CD4-positive, CD25-positive, alpha-beta regulatory T cell (primary cell): ENCODE results near the gene HAUS8. TPM values are rescaled to one million over a fixed set of nuclear protein-coding genes. Genes with fewer than 3 reads are reported as not detected.
A peak's percentile ranks its signal among the peaks of the same experiment; 100 is the strongest.

Source experiments
- ATAC-seq, 2 donors: fragments of 150-1000 bp; cut with Tn5 transposase; one replicate each; pipeline ENCODE4 v1.10.0; 2021; ENCODE audit warnings: low read depth in 2 of 2, moderate number of reproducible peaks in 2 of 2, moderate library complexity in 1 of 2
- DNase-seq, 3 donors: peaks; one replicate each; pipeline versions ENCODE4 v3.0.0 to v3.0.0-alpha.2; 2012 to 2022; ENCODE audit warnings: mixed read lengths in 1 of 3
- H3K27ac ChIP-seq: one replicate; pipeline ENCODE4 v1.7.0; 2013; ENCODE audit warnings: mild to moderate bottlenecking, low read length; ENCODE audit not compliant: insufficient read depth, poor library complexity, severe bottlenecking
- H3K27me3 ChIP-seq: one replicate; pipeline ENCODE4 v1.7.0; 2013; ENCODE audit warnings: low read length; ENCODE audit not compliant: control insufficient read depth, insufficient read depth
- H3K36me3 ChIP-seq: one replicate; pipeline ENCODE4 v1.7.0; 2013; ENCODE audit warnings: mild to moderate bottlenecking, low read length, moderate library complexity; ENCODE audit not compliant: control insufficient read depth, insufficient read depth
- H3K4me1 ChIP-seq: 2 replicates; pipeline ENCODE4 v1.7.0; 2013; ENCODE audit warnings: mild to moderate bottlenecking, low read length; ENCODE audit not compliant: insufficient read depth, control insufficient read depth, poor library complexity, severe bottlenecking
- H3K4me3 ChIP-seq: one replicate; pipeline ENCODE4 v1.7.0; 2013; ENCODE audit warnings: low read depth, mild to moderate bottlenecking, low read length, moderate library complexity
- H3K9me3 ChIP-seq, 2 experiments: 1 replicate in 1 of 2; 2 replicates in 1 of 2; pipeline ENCODE4 v1.7.0; 2013; ENCODE audit warnings: low read length in 2 of 2, mild to moderate bottlenecking in 1 of 2, moderate library complexity in 1 of 2; ENCODE audit not compliant: control insufficient read depth in 2 of 2
- H3K27ac Mint-ChIP-seq, 3 donors: one replicate each; pipeline ENCODE4 v1.8.0; 2020 to 2022; ENCODE audit warnings: mild to moderate bottlenecking in 3 of 3, mixed read lengths in 3 of 3, moderate library complexity in 2 of 3
- H3K27me3 Mint-ChIP-seq: one replicate; pipeline ENCODE4 v1.8.0; 2022; ENCODE audit warnings: mild to moderate bottlenecking, mixed read lengths
- H3K36me3 Mint-ChIP-seq: one replicate; pipeline ENCODE4 v1.8.0; 2020; ENCODE audit warnings: mixed read lengths
- H3K4me1 Mint-ChIP-seq, 4 donors: one replicate each; pipeline ENCODE4 v1.8.0; 2020 to 2022; ENCODE audit warnings: mixed read lengths in 4 of 4, mild to moderate bottlenecking in 1 of 4
- H3K4me3 Mint-ChIP-seq, 4 donors: one replicate each; pipeline ENCODE4 v1.8.0; 2020 to 2022; ENCODE audit warnings: mild to moderate bottlenecking in 4 of 4, mixed read lengths in 4 of 4, moderate library complexity in 3 of 4
- H3K9me3 Mint-ChIP-seq, 7 donors: one replicate each; pipeline ENCODE4 v1.8.0; 2020 to 2022; ENCODE audit warnings: mixed read lengths in 7 of 7, mild to moderate bottlenecking in 3 of 7, moderate library complexity in 2 of 7
- polyA plus RNA-seq, 4 donors: library from polyadenylated mRNA; unstranded; fragments of 300-500 nt; fragmentation: Illumina TruSeq; gene quantifications; one replicate each; pipeline ENCODE4 v1.2.3, GENCODE V29; 2021
- total RNA-seq: library from RNA; stranded (reverse); gene quantifications from one replicate; pipeline ENCODE4 v1.2.3, GENCODE V29; 2022

The HAUS8 gene
- total and polyA plus RNA-seq, 5 donors from 2014 or later, result 11.0 to 26.9 (median 11.2) TPM

DNA sequence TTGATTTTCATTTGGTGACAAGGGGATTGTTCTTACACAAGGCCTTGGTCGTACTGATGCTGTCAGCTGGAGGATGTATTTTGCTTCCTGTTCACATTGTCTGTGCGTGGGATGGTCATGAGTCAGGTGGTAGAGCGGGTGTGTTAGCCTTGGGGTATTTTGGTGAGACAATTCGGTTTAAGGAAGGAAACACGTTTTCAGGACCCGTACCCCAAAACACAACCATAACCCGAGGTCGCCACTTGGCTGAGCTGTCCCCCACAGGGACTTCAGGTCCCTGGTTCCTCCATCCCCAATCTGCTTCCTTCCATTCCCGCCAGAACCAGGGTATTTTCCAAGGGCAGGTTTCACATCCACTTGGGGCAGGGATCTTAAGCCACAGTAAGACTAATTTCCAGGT is 15.3 kb upstream of the HAUS8 start:
- ATAC-seq, result peak; percentile 60 to 73
- Mint-ChIP-seq H3K4me1 (peaks cover 6 to 72% (median 43%) of the 10 kb centered on the region in 4 donors), H3K9me3 (peaks cover 0 to 2% (median 0%) of the 10 kb centered on the region in 7 donors), H3K27me3 (no peaks in the 10 kb centered on the region), H3K27ac (peak overlapping the region; percentile 63 to 85 (median 71)), H3K4me3 (peak overlapping the region in 2 of 4 donors; percentile 45 to 46), H3K36me3 (peaks cover 4% of the 10 kb centered on the region)
- Histone ChIP-seq H3K4me3 (peak overlapping the region; percentile 13), H3K27ac (peak overlapping the region; percentile 33), H3K36me3 (peaks cover 6% of the 10 kb centered on the region), H3K27me3 (no peaks in the 10 kb centered on the region), H3K4me1 (peaks cover 31% of the 10 kb centered on the region), H3K9me3 (no peaks in the 10 kb centered on the region)
- DNase-seq, result peak in 1 of 3 donors; percentile 64

DNA sequence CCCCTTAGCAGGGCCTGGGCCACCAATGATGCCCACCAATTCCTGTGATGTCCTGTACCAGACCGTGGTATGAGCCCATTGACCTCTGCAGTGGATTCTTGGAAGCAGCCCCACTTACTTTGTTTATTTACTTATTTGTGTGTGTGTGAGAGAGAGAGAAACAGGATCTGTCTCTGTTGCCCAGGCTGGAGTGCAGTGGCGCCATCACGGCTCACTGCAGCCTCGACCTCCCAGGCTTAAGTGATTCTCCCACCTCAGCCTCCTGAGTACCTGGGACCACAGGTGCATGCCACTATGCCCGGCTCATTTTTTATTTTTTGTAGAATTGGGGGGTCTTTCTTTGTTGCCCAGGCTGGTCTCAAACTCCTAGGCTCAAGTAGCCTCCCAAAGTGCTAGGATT is 13.3 kb upstream of the HAUS8 start:
- peaks cover 4% of the 10 kb centered on the region for H3K36me3 Mint-ChIP-seq
- peak overlapping the region in 2 of 3 donors; percentile 71 to 73 for H3K27ac Mint-ChIP-seq
- no peak overlapping the region for H3K27ac ChIP-seq

DNA sequence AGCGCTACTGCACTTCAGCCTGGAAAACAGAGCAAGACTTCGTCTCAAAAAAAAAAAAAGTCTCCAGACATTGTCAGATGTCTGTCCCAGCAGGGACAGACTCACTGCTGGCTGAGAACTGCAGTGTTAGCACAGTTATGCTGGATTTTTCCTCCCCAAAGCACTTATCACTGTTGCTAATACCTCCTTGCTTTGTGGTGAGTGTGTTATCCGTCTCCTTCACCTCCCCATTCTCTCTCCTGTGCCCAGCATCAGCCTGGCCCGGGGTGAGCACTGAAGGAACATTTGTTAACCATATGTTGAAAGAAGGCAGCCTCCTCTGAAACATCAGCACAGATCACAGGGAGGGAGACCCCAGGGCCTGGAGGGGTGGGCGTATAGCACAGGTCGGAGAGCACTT is 11.6 kb upstream of the HAUS8 start:
- no peak overlapping the region for H3K4me3 Mint-ChIP-seq
- no peak for DNase-seq
- Histone ChIP-seq H3K9me3 (no peaks in the 10 kb centered on the region), H3K27me3 (no peaks in the 10 kb centered on the region), H3K4me1 (peaks cover 33% of the 10 kb centered on the region), H3K36me3 (peaks cover 12% of the 10 kb centered on the region), H3K27ac (no peak overlapping the region), H3K4me3 (no peak overlapping the region)
- no peak for ATAC-seq
- H3K27me3 Mint-ChIP-seq, result no peaks in the 10 kb centered on the region
- H3K27ac Mint-ChIP-seq, result peak overlapping the region in 2 of 3 donors; percentile 15 to 60
- peaks cover 4% of the 10 kb centered on the region for H3K36me3 Mint-ChIP-seq
- H3K4me1 Mint-ChIP-seq, result peaks cover 6 to 74% (median 42%) of the 10 kb centered on the region in 4 donors
- no peaks in the 10 kb centered on the region for H3K9me3 Mint-ChIP-seq

More for the DNA sequence above, 13.3 kb upstream of the HAUS8 start:
- Histone ChIP-seq H3K4me1 (peaks cover 31% of the 10 kb centered on the region), H3K27me3 (no peaks in the 10 kb centered on the region), H3K9me3 (no peaks in the 10 kb centered on the region), H3K4me3 (no peak overlapping the region), H3K36me3 (peaks cover 10% of the 10 kb centered on the region)
- DNase-seq, result no peak
- H3K4me3 Mint-ChIP-seq, result no peak overlapping the region
- ATAC-seq, result no peak
- peaks cover 0 to 2% (median 0%) of the 10 kb centered on the region in 7 donors for H3K9me3 Mint-ChIP-seq
- no peaks in the 10 kb centered on the region for H3K27me3 Mint-ChIP-seq
- peaks cover 6 to 70% (median 39%) of the 10 kb centered on the region in 4 donors for H3K4me1 Mint-ChIP-seq

DNA sequence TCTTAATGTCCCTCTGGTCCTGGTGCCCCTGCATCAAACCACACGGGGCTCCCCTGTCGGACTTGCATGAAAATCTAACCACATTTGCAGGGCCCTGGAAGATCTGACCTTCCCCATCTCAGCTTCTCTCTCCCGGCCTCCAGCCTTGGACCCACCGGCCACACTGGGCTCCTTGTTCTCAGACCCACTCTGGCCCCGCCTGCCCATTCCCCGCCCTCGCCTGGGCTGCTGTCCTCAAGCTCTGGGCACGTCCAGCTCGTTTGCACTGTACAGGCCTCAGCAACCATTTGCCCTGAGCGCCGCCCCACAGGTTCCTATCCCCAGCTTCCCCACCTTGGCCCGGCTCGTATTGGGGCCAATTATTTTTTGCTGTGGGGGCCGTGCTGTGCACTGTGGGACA is 10.9 kb upstream of the HAUS8 start:
- Mint-ChIP-seq H3K27me3 (no peaks in the 10 kb centered on the region), H3K9me3 (no peaks in the 10 kb centered on the region), H3K27ac (no peak overlapping the region), H3K36me3 (peaks cover 4% of the 10 kb centered on the region), H3K4me1 (peaks cover 6 to 71% (median 43%) of the 10 kb centered on the region in 4 donors), H3K4me3 (no peak overlapping the region)
- no peak for DNase-seq
- Histone ChIP-seq H3K4me1 (peaks cover 26% of the 10 kb centered on the region), H3K36me3 (peaks cover 12% of the 10 kb centered on the region), H3K9me3 (no peaks in the 10 kb centered on the region), H3K27me3 (no peaks in the 10 kb centered on the region), H3K4me3 (no peak overlapping the region), H3K27ac (no peak overlapping the region)
- no peak for ATAC-seq

DNA sequence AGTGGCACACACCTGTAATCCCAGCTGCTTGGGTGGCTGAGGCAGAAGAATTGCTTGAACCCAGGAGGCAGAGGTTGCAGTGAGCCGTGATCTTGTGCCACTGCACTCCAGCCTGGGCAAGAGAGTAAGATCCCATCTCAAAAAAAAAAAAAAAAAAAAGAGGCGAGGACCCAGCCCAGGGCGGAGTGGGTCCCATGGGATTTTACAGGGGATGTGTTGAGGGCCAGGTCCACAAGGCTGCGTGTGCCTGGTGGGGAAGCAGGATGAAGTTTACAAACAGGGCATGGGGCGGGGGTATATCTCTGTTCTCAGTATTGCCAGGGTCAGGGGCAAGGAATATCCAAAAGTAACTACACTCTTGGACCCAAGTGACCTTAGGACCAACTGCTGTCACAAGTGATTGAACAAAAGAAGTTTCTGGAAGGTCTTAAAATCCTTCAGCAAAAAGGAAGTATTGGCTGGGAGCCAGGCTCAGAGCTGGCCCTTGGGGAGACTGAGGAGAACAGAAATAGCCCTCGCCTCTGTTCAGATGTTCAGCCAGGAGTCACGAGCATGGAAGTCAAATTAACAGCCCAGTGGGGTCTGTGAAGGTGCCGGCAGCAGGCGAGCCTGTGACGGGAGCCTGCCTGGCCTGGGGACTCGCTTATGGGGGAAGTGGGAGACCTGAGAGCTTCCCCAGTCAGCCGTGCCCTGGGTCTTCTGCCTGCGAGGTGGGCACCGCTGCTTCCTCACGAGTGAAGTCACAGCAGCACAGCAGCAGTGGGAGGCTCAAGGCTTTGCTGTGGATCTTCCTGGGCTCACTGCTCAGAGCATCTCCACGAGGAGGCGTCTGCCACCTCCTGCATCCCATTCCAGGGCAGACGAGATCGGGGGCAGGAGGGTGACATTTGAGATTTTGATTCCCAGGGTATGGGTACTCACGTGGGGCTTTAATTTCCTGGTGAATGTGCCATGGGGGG is 6.7 kb upstream of the HAUS8 start:
- no peaks in the 10 kb centered on the region for H3K27me3 Mint-ChIP-seq
- H3K36me3 ChIP-seq, result peaks cover 7% of the 10 kb centered on the region
- DNase-seq (no peak), ATAC-seq (no peak)
- no peaks in the 10 kb centered on the region for H3K9me3 Mint-ChIP-seq
- peaks cover 2% of the 10 kb centered on the region for H3K36me3 Mint-ChIP-seq
- H3K4me1 ChIP-seq, result peaks cover 39% of the 10 kb centered on the region
- H3K4me1 Mint-ChIP-seq, result peaks cover 11 to 75% (median 45%) of the 10 kb centered on the region in 4 donors
- no peaks in the 10 kb centered on the region for H3K9me3 ChIP-seq
- no peak overlapping the region for H3K4me3 Mint-ChIP-seq
- H3K4me3 ChIP-seq, result no peak overlapping the region
- H3K27ac ChIP-seq, result no peak overlapping the region
- no peaks in the 10 kb centered on the region for H3K27me3 ChIP-seq
- H3K27ac Mint-ChIP-seq, result peak overlapping the region in 2 of 3 donors; percentile 69 to 78

DNA sequence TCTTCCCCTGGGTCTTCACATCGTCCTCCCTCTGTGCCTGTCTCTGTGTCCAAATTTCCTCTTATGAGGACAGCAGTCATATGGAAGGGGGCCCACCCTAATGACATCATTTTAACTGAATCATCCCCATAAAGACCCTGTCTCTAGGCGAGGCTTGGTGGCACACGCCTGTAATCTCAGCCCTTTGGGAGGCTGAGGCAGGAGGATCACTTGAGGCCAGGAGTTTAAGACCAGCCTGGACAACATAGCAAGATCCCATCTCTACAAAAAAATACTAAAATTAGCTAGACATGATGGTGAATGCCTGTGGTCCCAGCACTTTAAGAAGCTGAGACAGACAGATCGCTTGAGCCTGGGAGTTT is 5.2 kb upstream of the HAUS8 start:
- Mint-ChIP-seq H3K27me3 (no peaks in the 10 kb centered on the region), H3K36me3 (no peaks in the 10 kb centered on the region), H3K27ac (peak overlapping the region in 2 of 3 donors; percentile 76 to 82), H3K4me3 (peak overlapping the region; percentile 78 to 84 (median 82)), H3K4me1 (peaks cover 11 to 76% (median 51%) of the 10 kb centered on the region in 4 donors), H3K9me3 (peaks cover 0 to 1% (median 0%) of the 10 kb centered on the region in 7 donors)
- ATAC-seq (no peak), DNase-seq (no peak)
- Histone ChIP-seq H3K36me3 (peaks cover 5% of the 10 kb centered on the region), H3K9me3 (no peaks in the 10 kb centered on the region), H3K27me3 (no peaks in the 10 kb centered on the region), H3K4me3 (peak overlapping the region; percentile 60), H3K27ac (peak overlapping the region; percentile 60), H3K4me1 (peaks cover 46% of the 10 kb centered on the region)

DNA sequence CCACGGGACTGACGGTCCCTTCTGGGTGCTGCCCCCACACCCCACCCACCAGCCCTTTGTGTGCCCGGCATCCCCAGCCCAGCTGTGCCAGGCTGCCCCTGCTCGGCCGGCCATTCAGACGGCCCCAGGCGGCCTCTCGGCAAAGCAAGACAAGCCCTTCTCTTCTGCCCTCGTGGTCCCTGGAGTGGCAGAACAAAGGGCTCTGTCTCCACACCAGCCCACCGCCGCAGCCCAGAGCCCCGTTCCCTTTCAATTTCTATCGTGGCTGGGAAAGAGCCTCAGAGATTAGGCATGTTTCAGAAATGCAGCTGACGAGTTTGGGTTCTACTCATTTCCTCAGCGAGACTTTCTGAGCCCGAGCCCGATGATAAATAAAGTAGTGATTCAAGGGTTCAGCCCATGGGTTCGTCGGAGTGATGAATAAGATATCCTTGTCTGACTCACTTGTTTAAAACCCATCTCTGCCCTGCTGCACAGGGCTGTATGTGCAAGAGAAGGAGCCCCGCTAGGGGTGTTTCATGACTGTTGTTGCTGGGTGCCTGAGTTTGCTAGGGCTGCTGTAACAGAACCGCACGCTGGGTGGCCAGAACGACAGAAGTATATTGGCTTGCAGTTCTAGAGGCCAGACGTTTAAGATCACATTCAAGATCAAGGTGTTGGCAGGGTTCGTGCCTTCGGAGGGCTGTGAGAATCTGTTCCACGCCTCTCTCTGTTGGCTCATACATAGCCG is 4.6 kb upstream of the HAUS8 start:
- Mint-ChIP-seq H3K36me3 (no peaks in the 10 kb centered on the region), H3K9me3 (peaks cover 0 to 1% (median 0%) of the 10 kb centered on the region in 7 donors), H3K27me3 (no peaks in the 10 kb centered on the region), H3K27ac (peak overlapping the region; percentile 76 to 97 (median 82)), H3K4me3 (peak overlapping the region; percentile 78 to 84 (median 82)), H3K4me1 (peaks cover 11 to 71% (median 49%) of the 10 kb centered on the region in 4 donors)
- Histone ChIP-seq H3K4me1 (peaks cover 46% of the 10 kb centered on the region), H3K9me3 (no peaks in the 10 kb centered on the region), H3K27ac (peak overlapping the region; percentile 60), H3K4me3 (peak overlapping the region; percentile 60), H3K36me3 (peaks cover 2% of the 10 kb centered on the region), H3K27me3 (no peaks in the 10 kb centered on the region)
- ATAC-seq, result peak; percentile 66 to 69
- peak; percentile 53 to 84 (median 71) for DNase-seq
